Activated T-cell treated with anti-CD3 and anti-CD28 coated beads, Interleukin-2, amount 50 U/mL, for 72 hours (primary cell): Measurements from ENCODE around the gene FOXF1. TPM values are rescaled to one million over a fixed set of nuclear protein-coding genes. Genes with fewer than 3 reads are reported as not detected.

ENCODE experiments used
- ATAC-seq, 2 donors: fragments of 150-1000 bp; cut with Tn5 transposase; replicated peaks in 1 of 2; 2 replicates each; pipeline ENCODE4 v1.10.0; 2021; ENCODE audit warnings: moderate library complexity in 2 of 2, mild to moderate bottlenecking in 1 of 2
- DNase-seq, 2 donors: peaks; one replicate each; pipeline ENCODE4 v3.0.0; 2021 to 2022; ENCODE audit warnings: mixed read lengths in 1 of 2
- H3K27ac Mint-ChIP-seq: one replicate; pipeline ENCODE4 v1.8.0; 2022; ENCODE audit warnings: mild to moderate bottlenecking, moderate library complexity, mixed read lengths
- H3K27me3 Mint-ChIP-seq: one replicate; pipeline ENCODE4 v1.8.0; 2022; ENCODE audit warnings: low read depth, mixed read lengths
- H3K36me3 Mint-ChIP-seq, 2 donors: one replicate each; pipeline ENCODE4 v1.8.0; 2022; ENCODE audit warnings: mixed read lengths in 2 of 2, mild to moderate bottlenecking in 1 of 2; ENCODE audit not compliant: insufficient read depth in 2 of 2
- H3K4me1 Mint-ChIP-seq: one replicate; pipeline ENCODE4 v1.8.0; 2022; ENCODE audit warnings: low read depth, mixed read lengths
- H3K4me3 Mint-ChIP-seq, 2 donors: one replicate each; pipeline ENCODE4 v1.8.0; 2022; ENCODE audit warnings: mild to moderate bottlenecking in 2 of 2, mixed read lengths in 2 of 2, moderate library complexity in 2 of 2
- H3K9me3 Mint-ChIP-seq, 2 donors: one replicate each; pipeline ENCODE4 v1.8.0; 2022; ENCODE audit warnings: mixed read lengths in 2 of 2
- total RNA-seq, 2 donors: library from RNA; stranded (reverse); gene quantifications; one replicate each; pipeline ENCODE4 v1.2.3, GENCODE V29; 2022

Gene FOXF1
- total RNA-seq, result not detected

GRCh38 chr16:86510465-86511261 lies at the start of gene FOXF1:
Gene FOXF1 (plus strand): TSS chr16:86510527. CDS start chr16:86510570, 43 bp downstream.
- H3K36me3 Mint-ChIP-seq, result peaks cover 2 to 4% of the 10 kb centered on the region in 2 donors
- peak within 1 kb of the TSS; percentile 80 to 84 for H3K4me3 Mint-ChIP-seq
- H3K9me3 Mint-ChIP-seq, result no peaks in the 10 kb centered on the region
- ATAC-seq, result peak in 1 of 2 donors; percentile 10
- H3K27me3 Mint-ChIP-seq, result peaks cover 69% of the 10 kb centered on the region
- no peak for DNase-seq
- peaks cover 24% of the 10 kb centered on the region for H3K4me1 Mint-ChIP-seq
- H3K27ac Mint-ChIP-seq, result peak within 1 kb of the TSS; percentile 48

- peaks cover 13% of the 10 kb centered on the region for H3K27me3 Mint-ChIP-seq
- DNase-seq (no peak), ATAC-seq (no peak)
- H3K36me3 Mint-ChIP-seq, result peaks cover 4 to 6% of the 10 kb centered on the region in 2 donors
- H3K9me3 Mint-ChIP-seq, result peaks cover 11 to 12% of the 10 kb centered on the region in 2 donors
- H3K4me1 Mint-ChIP-seq, result peaks cover 4% of the 10 kb centered on the region
- no peak overlapping the region for H3K27ac Mint-ChIP-seq
- H3K4me3 Mint-ChIP-seq, result no peak overlapping the region
Observed at GRCh38 chr16:86461037-86461436, 49.3 kb upstream of the FOXF1 start.

- DNase-seq, result no peak
- no peak for ATAC-seq
- H3K27me3 Mint-ChIP-seq, result peaks cover 12% of the 10 kb centered on the region
- peaks cover 4% of the 10 kb centered on the region for H3K4me1 Mint-ChIP-seq
- H3K4me3 Mint-ChIP-seq, result no peak overlapping the region
- H3K9me3 Mint-ChIP-seq, result peaks cover 11 to 12% of the 10 kb centered on the region in 2 donors
- H3K27ac Mint-ChIP-seq, result no peak overlapping the region
- H3K36me3 Mint-ChIP-seq, result peaks cover 4 to 6% of the 10 kb centered on the region in 2 donors
Observed at GRCh38 chr16:86462334-86463084, 47.8 kb upstream of the FOXF1 start.

GRCh38 chr16:86464044-86464443 lies 46.3 kb upstream of the FOXF1 start:
- Mint-ChIP-seq H3K4me1 (no peaks in the 10 kb centered on the region), H3K27me3 (peaks cover 2% of the 10 kb centered on the region), H3K9me3 (peaks cover 11 to 12% of the 10 kb centered on the region in 2 donors), H3K36me3 (peaks cover 4 to 6% of the 10 kb centered on the region in 2 donors), H3K27ac (no peak overlapping the region), H3K4me3 (no peak overlapping the region)
- no peak for DNase-seq
- no peak for ATAC-seq

- Mint-ChIP-seq H3K4me1 (no peaks in the 10 kb centered on the region), H3K9me3 (peaks cover 10 to 11% of the 10 kb centered on the region in 2 donors), H3K27ac (no peak overlapping the region), H3K27me3 (peaks cover 6% of the 10 kb centered on the region), H3K4me3 (no peak overlapping the region), H3K36me3 (peaks cover 4 to 6% of the 10 kb centered on the region in 2 donors)
- no peak for ATAC-seq
- DNase-seq, result no peak
Observed at GRCh38 chr16:86465434-86465833, 44.9 kb upstream of the FOXF1 start.

- no peak for ATAC-seq
- no peaks in the 10 kb centered on the region for H3K4me1 Mint-ChIP-seq
- no peak for DNase-seq
- peaks cover 3 to 6% of the 10 kb centered on the region in 2 donors for H3K36me3 Mint-ChIP-seq
- no peak overlapping the region for H3K4me3 Mint-ChIP-seq
- no peak overlapping the region for H3K27ac Mint-ChIP-seq
- peaks cover 9 to 11% of the 10 kb centered on the region in 2 donors for H3K9me3 Mint-ChIP-seq
- H3K27me3 Mint-ChIP-seq, result peaks cover 6% of the 10 kb centered on the region
Observed at GRCh38 chr16:86466696-86467406, 43.5 kb upstream of the FOXF1 start.

- Mint-ChIP-seq H3K27me3 (peaks cover 6% of the 10 kb centered on the region), H3K4me3 (no peak overlapping the region), H3K9me3 (peaks cover 7 to 11% of the 10 kb centered on the region in 2 donors), H3K4me1 (no peaks in the 10 kb centered on the region), H3K27ac (no peak overlapping the region), H3K36me3 (peaks cover 3 to 6% of the 10 kb centered on the region in 2 donors)
- ATAC-seq (no peak), DNase-seq (no peak)
Observed at GRCh38 chr16:86467490-86467889, 42.8 kb upstream of the FOXF1 start.

- H3K4me1 Mint-ChIP-seq, result no peaks in the 10 kb centered on the region
- no peak for ATAC-seq
Observed at GRCh38 chr16:86470964-86471363, 39.4 kb upstream of the FOXF1 start.

GRCh38 chr16:86471896-86472295 lies 38.4 kb upstream of the FOXF1 start:
- no peak overlapping the region for H3K27ac Mint-ChIP-seq
- no peaks in the 10 kb centered on the region for H3K9me3 Mint-ChIP-seq
- no peaks in the 10 kb centered on the region for H3K36me3 Mint-ChIP-seq
- DNase-seq (no peak), ATAC-seq (no peak)
- no peak overlapping the region for H3K4me3 Mint-ChIP-seq
- peaks cover 31% of the 10 kb centered on the region for H3K27me3 Mint-ChIP-seq
- H3K4me1 Mint-ChIP-seq, result no peaks in the 10 kb centered on the region

More at GRCh38 chr16:86470964-86471363, 39.4 kb upstream of the FOXF1 start:
- Mint-ChIP-seq H3K27ac (no peak overlapping the region), H3K36me3 (no peaks in the 10 kb centered on the region), H3K4me3 (no peak overlapping the region), H3K27me3 (peaks cover 26% of the 10 kb centered on the region), H3K9me3 (no peaks in the 10 kb centered on the region)
- DNase-seq, result no peak

- Mint-ChIP-seq H3K27me3 (peaks cover 35% of the 10 kb centered on the region), H3K36me3 (no peaks in the 10 kb centered on the region), H3K9me3 (no peaks in the 10 kb centered on the region), H3K4me3 (no peak overlapping the region), H3K27ac (no peak overlapping the region), H3K4me1 (no peaks in the 10 kb centered on the region)
- no peak for DNase-seq
- ATAC-seq, result no peak
Observed at GRCh38 chr16:86472366-86472765, 38.0 kb upstream of the FOXF1 start.

- no peak for ATAC-seq
- no peaks in the 10 kb centered on the region for H3K36me3 Mint-ChIP-seq
- H3K27ac Mint-ChIP-seq, result no peak overlapping the region
- H3K4me1 Mint-ChIP-seq, result no peaks in the 10 kb centered on the region
- no peaks in the 10 kb centered on the region for H3K9me3 Mint-ChIP-seq
- peaks cover 38% of the 10 kb centered on the region for H3K27me3 Mint-ChIP-seq
- DNase-seq, result no peak
- no peak overlapping the region for H3K4me3 Mint-ChIP-seq
Observed at GRCh38 chr16:86476956-86477534, 33.3 kb upstream of the FOXF1 start.

GRCh38 chr16:86477642-86478041 lies 32.7 kb upstream of the FOXF1 start:
- H3K27me3 Mint-ChIP-seq, result peaks cover 38% of the 10 kb centered on the region
- no peak for ATAC-seq
- no peaks in the 10 kb centered on the region for H3K9me3 Mint-ChIP-seq
- no peaks in the 10 kb centered on the region for H3K4me1 Mint-ChIP-seq
- no peaks in the 10 kb centered on the region for H3K36me3 Mint-ChIP-seq
- no peak overlapping the region for H3K27ac Mint-ChIP-seq
- no peak overlapping the region for H3K4me3 Mint-ChIP-seq
- no peak for DNase-seq
